Suprapubic skin (tissue), 4 donors: ENCODE results near the gene IKZF1.

ENCODE experiments used
- POLR2A ChIP-seq, 2 donors: fragments of 450-650 bp; IDR thresholded peaks; one replicate each; pipeline ENCODE4 v1.6.1; 2017; ENCODE audit warnings: antibody characterized with exemption in 2 of 2, mild to moderate bottlenecking in 2 of 2, moderate library complexity in 2 of 2
- POLR2AphosphoS5 ChIP-seq, 3 donors: sonication (generic); formaldehyde crosslinking; IDR thresholded peaks; one replicate each; pipeline ENCODE4 v1.6.1; 2017; ENCODE audit warnings: antibody characterized with exemption in 3 of 3
- TF ChIP-seq, protein P1 (sequence below), 2 donors: fragments of 200-600 bp in 1 of 2; fragments of 450-650 bp in 1 of 2; sonication (generic) in 1 of 2; IDR thresholded peaks; one replicate each; pipeline ENCODE4 v1.5.1; 2016 to 2019; ENCODE audit warnings: antibody characterized with exemption in 2 of 2, mild to moderate bottlenecking in 1 of 2, moderate library complexity in 1 of 2

DNA sequence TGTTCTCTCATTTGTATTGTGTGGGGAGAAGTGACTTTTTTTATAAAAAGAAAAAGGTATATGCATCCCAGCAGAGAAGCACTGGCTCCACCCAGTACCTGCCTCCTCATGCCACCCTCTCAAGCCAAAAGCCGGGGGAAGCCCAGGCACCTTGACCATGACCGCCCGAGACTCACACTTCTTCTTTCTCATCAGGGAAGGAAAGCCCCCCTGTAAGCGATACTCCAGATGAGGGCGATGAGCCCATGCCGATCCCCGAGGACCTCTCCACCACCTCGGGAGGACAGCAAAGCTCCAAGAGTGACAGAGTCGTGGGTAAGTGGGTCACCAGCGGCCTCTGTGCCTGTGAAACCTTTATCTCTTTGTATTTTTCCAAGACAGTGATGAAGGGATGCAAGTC, 22.9 kb downstream of the IKZF1 start:
- TF ChIP-seq POLR2A (IDR thresholded peaks at IDR 0.05) (no peak), POLR2AphosphoS5 (IDR thresholded peaks at IDR 0.05) (no peak)
- TF ChIP-seq, protein P1, sequence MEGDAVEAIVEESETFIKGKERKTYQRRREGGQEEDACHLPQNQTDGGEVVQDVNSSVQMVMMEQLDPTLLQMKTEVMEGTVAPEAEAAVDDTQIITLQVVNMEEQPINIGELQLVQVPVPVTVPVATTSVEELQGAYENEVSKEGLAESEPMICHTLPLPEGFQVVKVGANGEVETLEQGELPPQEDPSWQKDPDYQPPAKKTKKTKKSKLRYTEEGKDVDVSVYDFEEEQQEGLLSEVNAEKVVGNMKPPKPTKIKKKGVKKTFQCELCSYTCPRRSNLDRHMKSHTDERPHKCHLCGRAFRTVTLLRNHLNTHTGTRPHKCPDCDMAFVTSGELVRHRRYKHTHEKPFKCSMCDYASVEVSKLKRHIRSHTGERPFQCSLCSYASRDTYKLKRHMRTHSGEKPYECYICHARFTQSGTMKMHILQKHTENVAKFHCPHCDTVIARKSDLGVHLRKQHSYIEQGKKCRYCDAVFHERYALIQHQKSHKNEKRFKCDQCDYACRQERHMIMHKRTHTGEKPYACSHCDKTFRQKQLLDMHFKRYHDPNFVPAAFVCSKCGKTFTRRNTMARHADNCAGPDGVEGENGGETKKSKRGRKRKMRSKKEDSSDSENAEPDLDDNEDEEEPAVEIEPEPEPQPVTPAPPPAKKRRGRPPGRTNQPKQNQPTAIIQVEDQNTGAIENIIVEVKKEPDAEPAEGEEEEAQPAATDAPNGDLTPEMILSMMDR (IDR thresholded peaks at IDR 0.05) = no peak
